ENCODE measurements around the gene ESPNL. TPM values are rescaled to one million over a fixed set of nuclear protein-coding genes. Genes with fewer than 3 reads are reported as not detected.

The ESPNL gene
- total and polyA plus RNA-seq, 9 of the 15 experiments (the other 6 are each of a cell fraction or from before 2014, with no cell fraction given) = 0.03 to 0.09 (median 0.05) TPM; not detected in 3

GRCh38 chr2:238060542-238061314 is 39.4 kb upstream of the ESPNL start, which contains the start of gene SCLY (continued):
- TF ChIP-seq KDM4B (IDR thresholded peaks at IDR 0.05; ENCODE audit: borderline replicate concordance in 2 of 2, low read depth in 1 of 2) = peak in 1 of 2 experiments; percentile 71; a peak in 1 of 4 replicates
- TF ChIP-seq SRF (CRISPR knock-in tag; IDR thresholded peaks at IDR 0.05) = 0 out of 4 replicates have a peak, but pooled peaks of 1 of the 2 experiments have one; percentile 10
- TF ChIP-seq EGR1 (conservative IDR thresholded peaks at IDR 0.05) = 0 out of 2 replicates have a peak, but pooled peaks have one; percentile 17
- no peak for TF ChIP-seq RUNX1 (IDR thresholded peaks at IDR 0.05; ENCODE audit: low read depth)
- no peak for TF ChIP-seq TRIM25 (IDR thresholded peaks at IDR 0.05; ENCODE audit: borderline replicate concordance)
- TF ChIP-seq PKNOX1 (IDR thresholded peaks at IDR 0.05) = peak; percentile 29; the same call in 1 of the 2 replicates
- TF ChIP-seq RBBP5 (IDR thresholded peaks at IDR 0.05; ENCODE audit: borderline replicate concordance, insufficient read depth, low read length, poor library complexity, severe bottlenecking) = peak; percentile 71
- TF ChIP-seq ARID4B (CRISPR knock-in tag; IDR thresholded peaks at IDR 0.05) = peak; percentile 36; the same call in 1 of the 2 replicates
- no peak; the same call in 1 of the 2 replicates for TF ChIP-seq MYNN (IDR thresholded peaks at IDR 0.05)
- TF ChIP-seq MYNN (CRISPR knock-in tag; IDR thresholded peaks at IDR 0.05) = no peak
- 0 out of 2 replicates have a peak, but pooled peaks have one; percentile 30 for TF ChIP-seq ESRRA (IDR thresholded peaks at IDR 0.05; ENCODE audit: borderline replicate concordance, low read depth)
- 0 out of 2 replicates have a peak, but pooled peaks have one; percentile 3 for TF ChIP-seq ETV1 (tag; conservative IDR thresholded peaks at IDR 0.05; ENCODE audit: low read depth)
